Aorta (tissue), 5 donors: ENCODE results near the gene RANBP17. TPM values are rescaled to one million over a fixed set of nuclear protein-coding genes. Genes with fewer than 3 reads are reported as not detected.
"Not testable (repeated sequence)": the region's sequence is repeated elsewhere in the genome, so short reads cannot be mapped to it uniquely, and the experiment has no call there.

Experiments
- ATAC-seq: fragments of 200-7000 bp; cut with Tn5 transposase; one replicate; pipeline ENCODE4 v1.9.1; 2022; ENCODE audit warnings: moderate library complexity; ENCODE audit not compliant: low FRiP score
- DNase-seq, 2 donors: peaks; one replicate each; pipeline ENCODE4 v3.0.0-alpha.2; 2020
- H3K27ac ChIP-seq, 2 donors: one replicate each; pipeline ENCODE4 v1.5.1; 2013; ENCODE audit warnings: low read length in 2 of 2, mild to moderate bottlenecking in 2 of 2, moderate library complexity in 2 of 2, control low read depth in 1 of 2, inconsistent platforms in 1 of 2, low read depth in 1 of 2
- H3K27me3 ChIP-seq, 2 donors: one replicate each; pipeline ENCODE4 v1.6.1; 2013; ENCODE audit warnings: control low read depth in 1 of 2, low read length in 1 of 2, mild to moderate bottlenecking in 1 of 2, moderate library complexity in 1 of 2; ENCODE audit not compliant: insufficient read depth in 2 of 2, control insufficient read depth in 1 of 2
- H3K36me3 ChIP-seq, 2 donors: one replicate each; pipeline ENCODE4 v1.6.1; 2013; ENCODE audit warnings: control low read depth in 1 of 2, low read length in 1 of 2, mild to moderate bottlenecking in 1 of 2; ENCODE audit not compliant: insufficient read depth in 2 of 2, control insufficient read depth in 1 of 2
- H3K4me1 ChIP-seq, 2 donors: one replicate each; pipeline ENCODE4 v1.6.1; 2013; ENCODE audit warnings: low read length in 2 of 2, control low read depth in 1 of 2, mild to moderate bottlenecking in 1 of 2, moderate library complexity in 1 of 2; ENCODE audit not compliant: insufficient read depth in 2 of 2, control insufficient read depth in 1 of 2
- H3K4me3 ChIP-seq, 2 donors: one replicate each; pipeline ENCODE4 v1.5.1; 2013; ENCODE audit warnings: low read length in 2 of 2, control low read depth in 1 of 2, mild to moderate bottlenecking in 1 of 2
- H3K9me3 ChIP-seq: one replicate; pipeline ENCODE4 v1.6.1; 2013; ENCODE audit warnings: mild to moderate bottlenecking, low read length; ENCODE audit not compliant: control insufficient read depth
- WGBS, 2 donors: extraction: QIAGEN DNeasy Blood & Tissue Kit; methylation state at CpG; one replicate each; pipeline ENCODE4 v1.1.7; 2013; 5-methylcytosine and 5-hydroxymethylcytosine counted together
- intact Hi-C, 2 donors: fragments of 100-400 bp; cut with DNase I; formaldehyde crosslinking; loops; one replicate each; pipeline versions ENCODE4 v1.14.2 to v1.15.0; 2022
- polyA plus RNA-seq, 2 donors: library from polyadenylated mRNA; stranded (reverse); fragments of 200-250 nt; gene quantifications; one replicate each; pipeline ENCODE4 v1.2.3, GENCODE V29; 2013
- total RNA-seq, 2 donors: library from RNA; stranded (reverse); fragmentation: NEBNext Ultra II Directional; extraction: Animal tissue kit (Norgen Biotek cat#: 25700); gene quantifications; one replicate each; pipeline ENCODE4 v1.2.1, GENCODE V29; 2021
- donor health status: healthy with polysubstance abuse.
- donor health status: Bipolar disorder and iron deficiency.
- donor health status: DM: no; HTN: no; CAD: no.
- donor health status: DM: no; HTN: no; CAD: no.
- donor health status: DM: yes; HTN: yes; CAD: no.

The RANBP17 gene
- total and polyA plus RNA-seq, 4 donors = 1.3 to 13.6 (median 7.5) TPM

DNA sequence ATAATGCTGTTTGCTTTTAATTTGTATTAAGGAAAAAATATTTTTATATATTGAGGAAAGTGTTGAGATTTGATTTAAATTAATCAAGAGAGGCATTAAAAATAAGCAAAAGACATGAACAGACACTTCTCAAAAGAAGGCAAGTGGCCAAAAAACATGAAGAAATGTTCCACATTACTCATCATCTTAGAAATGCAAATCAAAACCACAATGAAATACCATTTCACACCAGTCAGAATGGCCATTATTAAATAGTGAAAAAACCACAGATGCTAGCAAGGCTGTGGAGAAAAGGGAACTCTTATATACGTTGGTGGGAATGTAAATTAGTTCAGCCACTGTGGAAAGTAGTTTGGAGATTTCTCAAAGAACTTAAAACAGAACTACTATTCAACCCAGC lies 45.9 kb downstream of the RANBP17 start:
- DNase-seq = no peak
- H3K4me1 ChIP-seq = no peaks in the 10 kb centered on the region
- H3K36me3 ChIP-seq = no peaks in the 10 kb centered on the region
- H3K9me3 ChIP-seq = no peaks in the 10 kb centered on the region
- intact Hi-C loops = no loop called here
- H3K27ac ChIP-seq = no peak overlapping the region
- no peaks in the 10 kb centered on the region for H3K27me3 ChIP-seq
- no peak overlapping the region for H3K4me3 ChIP-seq
- ATAC-seq = no peak
- 90% methylated on average over 1 of the region's 1 CpG for WGBS, 2 donors

DNA sequence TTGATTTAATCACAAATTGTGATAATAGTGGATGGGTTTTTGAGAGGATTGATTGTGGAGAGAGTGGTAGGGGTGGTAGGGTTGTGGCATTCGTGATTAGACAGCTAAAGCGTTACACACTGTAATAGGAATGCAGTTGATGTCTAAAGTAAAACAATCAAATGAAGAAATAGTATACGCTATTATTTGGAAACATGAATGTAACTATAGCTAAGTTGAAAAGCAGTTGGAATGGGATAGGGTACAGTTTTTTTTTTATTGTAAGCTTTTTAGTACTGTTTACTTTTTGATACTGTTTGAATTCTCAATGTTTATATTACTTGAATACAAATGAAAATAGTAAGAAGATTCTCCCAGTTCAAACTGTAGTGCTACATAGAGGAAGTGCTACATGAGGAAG lies 51.8 kb downstream of the RANBP17 start:
- no peaks in the 10 kb centered on the region for H3K9me3 ChIP-seq
- H3K27me3 ChIP-seq = no peaks in the 10 kb centered on the region
- H3K4me3 ChIP-seq = no peak overlapping the region
- H3K36me3 ChIP-seq = no peaks in the 10 kb centered on the region
- no peak for DNase-seq
- H3K4me1 ChIP-seq = no peaks in the 10 kb centered on the region
- H3K27ac ChIP-seq = no peak overlapping the region
- 35 to 51% methylated on average over 3 of the region's 3 CpGs for WGBS, 2 donors
- intact Hi-C loops = no loop called here
- no peak for ATAC-seq

DNA sequence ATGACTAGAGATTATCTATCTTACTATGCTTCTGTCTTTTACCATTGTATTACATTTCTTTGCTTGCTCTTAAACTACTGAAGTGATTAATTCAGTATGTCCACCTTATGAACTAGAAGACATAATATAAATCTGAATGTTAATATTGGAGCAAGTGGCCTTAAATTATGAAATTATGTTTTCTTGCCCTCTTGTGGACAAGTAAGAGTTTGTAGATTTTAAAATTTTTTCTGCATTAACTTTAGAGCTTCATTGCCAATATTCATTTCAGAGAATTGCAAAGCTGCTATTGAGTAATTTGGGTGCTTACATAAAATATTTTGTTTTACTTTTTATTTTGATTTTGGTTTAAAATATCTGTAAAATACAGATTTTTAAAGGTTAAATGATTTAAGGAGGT lies 55.3 kb downstream of the RANBP17 start:
- Histone ChIP-seq H3K9me3 (no peaks in the 10 kb centered on the region), H3K4me1 (no peaks in the 10 kb centered on the region), H3K36me3 (no peaks in the 10 kb centered on the region), H3K27ac (no peak overlapping the region), H3K4me3 (no peak overlapping the region), H3K27me3 (no peaks in the 10 kb centered on the region)
- ATAC-seq (no peak), DNase-seq (no peak)
- intact Hi-C loops = no loop called here

DNA sequence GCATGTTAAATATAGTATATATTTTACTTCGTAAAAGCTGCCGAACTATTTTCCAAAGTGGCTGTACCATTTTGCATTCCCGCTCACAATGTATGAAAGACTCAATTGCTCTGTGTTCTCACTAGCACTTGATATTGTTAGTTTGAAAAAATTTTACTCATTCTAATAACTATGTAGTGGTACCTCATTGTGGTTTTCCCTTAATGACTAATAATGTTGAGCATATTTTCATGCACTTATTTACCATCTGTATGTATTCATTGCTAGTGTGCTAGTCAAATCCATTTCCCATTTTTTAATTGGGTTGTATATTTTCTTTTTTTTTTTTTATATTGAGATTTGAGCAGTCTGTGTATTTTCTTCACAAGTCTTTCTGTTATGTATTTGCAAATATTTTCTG lies 58.4 kb downstream of the RANBP17 start:
- Histone ChIP-seq H3K36me3 (no peaks in the 10 kb centered on the region), H3K9me3 (no peaks in the 10 kb centered on the region), H3K4me1 (no peaks in the 10 kb centered on the region), H3K4me3 (no peak overlapping the region), H3K27me3 (no peaks in the 10 kb centered on the region), H3K27ac (no peak overlapping the region)
- DNase-seq (no peak), ATAC-seq (no peak)
- intact Hi-C loops = no loop called here
- WGBS, 2 donors = 91 to 97% methylated on average over 3 of the region's 3 CpGs

DNA sequence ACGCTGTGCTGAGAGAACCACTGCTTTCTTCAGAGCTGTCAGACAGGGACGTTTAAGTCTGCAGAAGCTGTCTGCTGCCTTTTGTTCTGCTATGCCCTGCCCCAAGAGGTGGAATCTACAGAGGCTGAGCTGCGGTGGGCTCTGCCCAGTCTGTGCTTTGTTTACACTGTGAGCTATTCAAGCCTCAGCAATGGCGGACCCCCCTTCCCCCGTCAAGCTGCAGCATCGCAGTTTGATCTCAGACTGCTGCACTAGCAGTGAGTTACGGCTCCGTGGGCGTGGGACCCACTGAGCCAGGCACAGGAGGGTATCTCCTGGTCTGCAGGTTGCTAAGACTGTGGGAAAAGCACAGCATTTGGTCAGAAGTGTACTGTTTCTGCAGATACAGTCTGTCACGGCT lies 60.5 kb downstream of the RANBP17 start:
- DNase-seq = peak in 1 of 2 donors; percentile 60
- WGBS, 2 donors = 54 to 58% methylated on average over 10 of the region's 10 CpGs
- H3K36me3 ChIP-seq = not testable (repeated sequence)

DNA sequence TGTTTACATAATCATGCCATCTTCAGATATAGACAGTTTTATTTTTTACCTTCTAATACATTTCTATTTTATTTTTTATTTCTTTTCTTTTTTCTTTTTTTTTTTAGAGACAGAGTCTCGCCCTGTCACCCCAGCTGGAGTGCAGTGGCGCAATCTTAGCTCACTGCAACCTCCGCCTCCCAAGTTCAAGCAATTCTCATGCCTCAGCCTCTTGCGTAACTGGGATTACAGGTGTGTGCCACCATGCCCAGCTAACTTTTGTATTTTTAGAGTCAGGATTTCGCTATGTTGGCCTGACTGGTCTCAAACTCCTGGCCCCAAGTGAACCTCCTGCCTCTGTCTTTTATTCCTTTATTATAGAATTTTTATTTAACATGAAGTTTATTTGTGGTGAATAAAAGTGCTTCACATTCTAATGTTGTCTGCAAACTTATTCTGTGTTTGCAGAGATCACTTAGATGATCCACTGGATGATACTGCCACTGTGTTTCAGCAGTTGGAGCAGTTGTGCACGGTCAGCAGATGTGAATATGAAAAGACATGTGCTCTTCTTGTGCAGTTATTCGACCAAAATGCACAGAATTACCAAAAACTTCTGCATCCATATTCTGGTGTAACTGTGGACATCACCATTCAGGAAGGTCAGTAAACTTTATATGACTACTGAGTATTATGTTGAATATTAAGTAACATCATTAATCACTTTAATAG lies 62.2 kb downstream of the RANBP17 start:
- intact Hi-C loops = no loop called here
- Histone ChIP-seq H3K4me3 (no peak overlapping the region), H3K27me3 (no peaks in the 10 kb centered on the region), H3K36me3 (no peaks in the 10 kb centered on the region), H3K4me1 (no peaks in the 10 kb centered on the region), H3K27ac (no peak overlapping the region), H3K9me3 (no peaks in the 10 kb centered on the region)
- ATAC-seq = no peak
- WGBS, 2 donors = 90 to 93% methylated on average over 7 of the region's 7 CpGs
- DNase-seq = no peak

More for the DNA sequence above, 60.5 kb downstream of the RANBP17 start:
- H3K27ac ChIP-seq, H3K27me3 ChIP-seq, H3K4me3 ChIP-seq, ATAC-seq, intact Hi-C loops, H3K9me3 ChIP-seq, H3K4me1 ChIP-seq: not testable (repeated sequence)

DNA sequence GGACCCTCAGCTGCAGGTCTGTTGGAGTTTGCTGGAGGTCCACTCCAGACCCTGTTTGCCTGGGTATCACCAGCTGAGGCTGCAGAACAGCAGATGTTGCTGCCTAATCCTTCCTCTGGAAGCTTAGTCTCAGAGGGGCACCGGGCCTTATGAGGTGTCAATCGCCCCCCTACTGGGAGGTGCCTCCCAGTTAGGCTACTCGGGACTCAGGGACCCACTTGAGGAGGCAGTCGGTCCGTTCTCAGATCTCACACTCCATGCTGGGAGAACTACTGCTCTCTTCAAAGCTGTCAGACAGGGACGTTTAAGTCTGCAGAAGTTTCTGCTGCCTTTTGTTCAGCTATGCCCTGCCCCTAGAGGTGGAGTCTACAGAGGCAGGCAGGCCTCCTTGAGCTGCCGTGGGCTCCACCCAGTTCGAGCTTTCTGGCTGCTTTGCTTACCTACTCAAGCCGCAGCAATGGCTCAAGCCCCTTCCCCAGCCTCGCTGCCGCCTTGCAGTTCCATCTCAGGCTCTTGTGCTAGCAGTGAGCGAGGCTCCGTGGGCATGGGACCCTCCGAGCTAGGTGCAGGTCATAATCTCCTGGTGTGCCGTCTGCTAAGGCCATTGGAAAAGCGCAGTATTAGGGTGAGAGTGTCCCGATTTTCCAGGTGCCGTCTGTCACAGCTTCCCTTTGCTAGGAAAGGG lies 73.9 kb downstream of the RANBP17 start:
- H3K9me3 ChIP-seq, H3K27ac ChIP-seq, H3K4me3 ChIP-seq, H3K4me1 ChIP-seq, H3K36me3 ChIP-seq, intact Hi-C loops, H3K27me3 ChIP-seq, ATAC-seq: not testable (repeated sequence)
- DNase-seq = peak in 1 of 2 donors; percentile 41
- WGBS, 2 donors = 86 to 90% methylated on average over 18 of the region's 18 CpGs

DNA sequence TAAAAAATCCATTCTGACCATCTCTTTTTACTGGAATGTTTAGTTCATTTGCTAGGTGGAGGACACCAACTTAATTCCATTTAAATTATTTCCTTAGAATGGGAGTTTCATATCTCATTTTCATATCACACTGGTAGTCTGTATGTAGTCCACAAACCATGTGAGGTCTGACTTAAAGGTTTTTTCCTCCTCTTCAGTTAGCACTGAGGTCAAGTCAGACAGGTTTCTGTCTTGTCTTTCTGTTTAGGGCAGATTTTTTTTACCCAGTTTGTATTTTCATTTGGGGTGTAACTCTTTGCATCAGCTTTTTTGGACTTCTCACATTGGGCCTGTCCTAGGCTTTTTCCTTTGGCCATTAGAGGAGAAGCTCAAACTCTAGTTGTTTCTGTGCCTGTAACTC lies 75.3 kb downstream of the RANBP17 start:
- no peak for ATAC-seq

DNA sequence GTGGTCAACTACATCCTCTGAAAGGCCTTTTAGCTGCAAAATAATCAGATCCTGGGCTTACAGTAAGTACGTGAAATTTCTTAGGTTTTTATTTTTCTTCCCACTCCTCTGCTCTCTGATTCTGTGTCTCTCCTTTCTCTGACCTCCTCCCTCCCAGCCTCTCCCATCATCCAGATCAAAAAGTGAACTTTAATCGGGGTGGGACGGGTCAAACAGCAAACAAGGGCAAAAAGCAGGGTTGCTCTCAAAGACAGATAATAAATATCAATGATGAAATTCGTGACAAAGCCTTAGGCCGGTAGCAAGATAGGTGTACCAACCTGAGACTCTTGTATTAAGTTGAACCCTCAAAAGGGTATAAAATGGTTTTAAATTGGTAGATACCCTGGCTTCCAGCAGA lies 76.1 kb downstream of the RANBP17 start:
- no peak overlapping the region for H3K27ac ChIP-seq

More for the DNA sequence above, 75.3 kb downstream of the RANBP17 start:
- no peaks in the 10 kb centered on the region for H3K4me1 ChIP-seq
- H3K4me3 ChIP-seq = no peak overlapping the region
- H3K9me3 ChIP-seq = no peaks in the 10 kb centered on the region
- H3K27ac ChIP-seq = no peak overlapping the region
- no peaks in the 10 kb centered on the region for H3K36me3 ChIP-seq
- intact Hi-C loops = no loop called here
- no peaks in the 10 kb centered on the region for H3K27me3 ChIP-seq
- DNase-seq = no peak

More for the DNA sequence above, 76.1 kb downstream of the RANBP17 start:
- no peak for DNase-seq
- Histone ChIP-seq H3K4me1 (no peaks in the 10 kb centered on the region), H3K27me3 (no peaks in the 10 kb centered on the region), H3K9me3 (no peaks in the 10 kb centered on the region), H3K4me3 (no peak overlapping the region), H3K36me3 (no peaks in the 10 kb centered on the region)
- intact Hi-C loops = no loop called here
- WGBS, 2 donors = 76 to 90% methylated on average over 5 of the region's 5 CpGs
- ATAC-seq = no peak
